Stimulated activated CD4-positive, alpha-beta T cell treated with anti-CD3 and anti-CD28 coated beads, Interleukin-4, amount 100 ng/mL, for 1 hour (primary cell): Measurements from ENCODE around the gene COL26A1.

Experiments used
- DNase-seq: peaks from one replicate; pipeline ENCODE4 v3.0.0-alpha.2; 2020

Gene COL26A1

GRCh38 chr7:101373812-101374614, 11.3 kb downstream of the COL26A1 start:
- no peak for DNase-seq

- no peak for DNase-seq
Measured at GRCh38 chr7:101374990-101375389, 12.3 kb downstream of the COL26A1 start.

- DNase-seq = no peak
Measured at GRCh38 chr7:101376601-101377000, 13.9 kb downstream of the COL26A1 start.

GRCh38 chr7:101377189-101377736, 14.6 kb downstream of the COL26A1 start:
- DNase-seq = no peak

- no peak for DNase-seq
Measured at GRCh38 chr7:101378751-101379174, 16.1 kb downstream of the COL26A1 start.

GRCh38 chr7:101379302-101379701, 16.6 kb downstream of the COL26A1 start:
- DNase-seq = no peak

GRCh38 chr7:101381549-101382111, 19.0 kb downstream of the COL26A1 start:
- no peak for DNase-seq

- no peak for DNase-seq
Measured at GRCh38 chr7:101382937-101383336, 20.3 kb downstream of the COL26A1 start.

GRCh38 chr7:101386177-101386557, 23.5 kb downstream of the COL26A1 start:
- DNase-seq = no peak

- no peak for DNase-seq
Measured at GRCh38 chr7:101386558-101387231, 24.0 kb downstream of the COL26A1 start.

GRCh38 chr7:101390901-101391301, 28.2 kb downstream of the COL26A1 start:
- peak; percentile 11 for DNase-seq

GRCh38 chr7:101391991-101392390, 29.3 kb downstream of the COL26A1 start:
- DNase-seq = no peak

- DNase-seq = no peak
Measured at GRCh38 chr7:101393865-101394264, 31.2 kb downstream of the COL26A1 start.

- DNase-seq = no peak
Measured at GRCh38 chr7:101395376-101395775, 32.7 kb downstream of the COL26A1 start.

GRCh38 chr7:101397243-101397642, 34.6 kb downstream of the COL26A1 start:
- no peak for DNase-seq

GRCh38 chr7:101397770-101398324, 35.2 kb downstream of the COL26A1 start:
- DNase-seq = no peak

- no peak for DNase-seq
Measured at GRCh38 chr7:101398396-101399289, 36.0 kb downstream of the COL26A1 start.

- DNase-seq = no peak
Measured at GRCh38 chr7:101399759-101400158, 37.1 kb downstream of the COL26A1 start.

- DNase-seq = no peak
Measured at GRCh38 chr7:101400751-101401150, 38.1 kb downstream of the COL26A1 start.

- no peak for DNase-seq
Measured at GRCh38 chr7:101401390-101402080, 38.9 kb downstream of the COL26A1 start.

- no peak for DNase-seq
Measured at GRCh38 chr7:101402081-101402779, 39.6 kb downstream of the COL26A1 start.
